Ovary (tissue), 3 donors: Measurements from ENCODE around the gene RNF135.

Source experiments
- CTCF ChIP-seq, 3 donors: fragments of 450-650 bp in 2 of 3; fragments of 200-600 bp in 1 of 3; IDR thresholded peaks; one replicate each; pipeline versions ENCODE4 v1.5.1 to v1.8.0; 2016 to 2022; ENCODE audit warnings: antibody characterized with exemption in 3 of 3, mild to moderate bottlenecking in 1 of 3
- EP300 ChIP-seq: sonication (generic); formaldehyde crosslinking; IDR thresholded peaks from one replicate; pipeline ENCODE4 v1.6.1; 2017; ENCODE audit warnings: antibody characterized with exemption
- POLR2A ChIP-seq: fragments of 450-650 bp; IDR thresholded peaks from one replicate; pipeline ENCODE4 v1.6.1; 2017; ENCODE audit warnings: antibody characterized with exemption, mild to moderate bottlenecking, moderate library complexity
- donor health status: DM: no; HTN: no; CAD: no.

DNA sequence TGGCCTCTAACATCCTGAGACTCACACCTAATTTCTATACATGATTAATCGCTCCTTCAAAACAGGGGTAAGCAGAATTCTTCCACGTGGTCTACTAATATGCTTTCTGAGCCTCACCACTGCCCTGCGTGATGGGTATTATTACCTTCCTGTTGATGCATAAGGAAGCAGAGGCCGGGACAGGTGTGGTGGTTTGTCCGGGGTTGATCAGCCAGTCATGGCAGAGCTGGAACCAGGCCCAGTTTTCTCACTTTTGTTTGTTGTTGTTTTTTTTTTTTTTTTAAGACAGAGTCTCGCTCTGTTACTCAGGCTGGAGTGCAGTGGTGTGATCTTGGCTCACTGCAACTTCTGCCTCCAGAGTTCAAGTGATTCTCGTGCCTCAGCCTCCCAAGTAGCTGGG lies 31.2 kb downstream of the RNF135 start:
- TF ChIP-seq CTCF (IDR thresholded peaks at IDR 0.05) = no peak
- no peak for TF ChIP-seq POLR2A
- TF ChIP-seq EP300 = no peak
